Panc1 (cell line): ENCODE results near the gene TLDC2. TPM values are rescaled to one million over a fixed set of nuclear protein-coding genes. Genes with fewer than 3 reads are reported as not detected.
A peak's percentile ranks its signal among the peaks of the same experiment; 100 is the strongest.

ENCODE experiments used
- ATAC-seq: fragments of 200-7000 bp; cut with Tn5 transposase; 2 replicates; pipeline ENCODE4 v1.9.1; 2020; ENCODE audit warnings: mild to moderate bottlenecking, moderate library complexity
- BruUV-seq: library from RNA; stranded (reverse); fragments of 400-500 nt; replicated peaks from 2 replicates; lab custom pipeline; 2021; lab: Mats Ljungman, UMichigan
- CTCF ChIA-PET: fragments of 300-600 bp; sonication (Branson Sonifier 250); formaldehyde crosslinking; loops from one replicate; lab custom pipeline; 2022; ENCODE audit warnings: antibody characterized with exemption; lab: Charles Lee
- POLR2A ChIA-PET: fragments of 300-600 bp; sonication (Branson Sonifier 250); formaldehyde crosslinking; loops from one replicate; lab custom pipeline; 2022; ENCODE audit warnings: antibody characterized with exemption; lab: Charles Lee
- DNase-seq: peaks from one replicate; pipeline ENCODE4 v3.0.0-alpha.2; 2010; ENCODE audit warnings: low read depth, low spot score
- H3K27ac ChIP-seq: 2 replicates; pipeline ENCODE4 v1.5.1; 2011; ENCODE audit warnings: mild to moderate bottlenecking, low read length, inconsistent platforms
- H3K27me3 ChIP-seq: fragments of 200-500 bp; sonication (Bioruptor generic); 2 replicates; pipeline ENCODE4 v1.6.0; 2014; ENCODE audit warnings: low read length, inconsistent platforms; ENCODE audit not compliant: control insufficient read depth, insufficient read depth
- H3K36me3 ChIP-seq: fragments of 200-500 bp; sonication (Bioruptor generic); 2 replicates; pipeline ENCODE4 v1.5.1; 2014; ENCODE audit warnings: inconsistent platforms, mild to moderate bottlenecking, low read length, moderate library complexity; ENCODE audit not compliant: control insufficient read depth, insufficient read depth
- H3K4me1 ChIP-seq: 2 replicates; pipeline ENCODE4 v1.5.1; 2011; ENCODE audit warnings: inconsistent platforms, mild to moderate bottlenecking, low read length, moderate library complexity; ENCODE audit not compliant: control insufficient read depth, insufficient read depth
- H3K4me3 ChIP-seq, 2 experiments: 2 replicates each; pipeline ENCODE4 v1.5.1; 2011 to 2012; ENCODE audit warnings: low read depth in 2 of 2, low read length in 2 of 2, mild to moderate bottlenecking in 2 of 2, inconsistent platforms in 1 of 2, moderate library complexity in 1 of 2
- H3K9me3 ChIP-seq: fragments of 200-500 bp; sonication (Bioruptor generic); 2 replicates; pipeline ENCODE4 v1.5.1; 2014; ENCODE audit warnings: low read depth, mild to moderate bottlenecking, inconsistent platforms, low read length, moderate library complexity; ENCODE audit not compliant: control insufficient read depth, insufficient read depth
- POLR2AphosphoS5 ChIP-seq: IDR thresholded peaks from 2 replicates; pipeline ENCODE4 v1.6.1; 2012; ENCODE audit warnings: mild to moderate bottlenecking, low read depth, low read length, moderate library complexity
- SIN3A ChIP-seq: IDR thresholded peaks from 2 replicates; pipeline ENCODE4 v1.6.1; 2012; ENCODE audit warnings: low read depth, mild to moderate bottlenecking, low read length, moderate library complexity, borderline replicate concordance; ENCODE audit not compliant: insufficient read depth
- TCF7L2 ChIP-seq: IDR thresholded peaks from 2 replicates; pipeline ENCODE4 v1.6.1; 2011; ENCODE audit warnings: mild to moderate bottlenecking, low read depth, low read length, inconsistent platforms
- in situ Hi-C: cut with HindIII; loops from 2 replicates; pipeline ENCODE4 v1.10.0; 2016; ENCODE audit warnings: low sequenced_read_pairs, low pct_unique_long_range_greater_than_20kb
- intact Hi-C: fragments of 100-400 bp; cut with micrococcal nuclease; formaldehyde crosslinking; loops from one replicate; pipeline ENCODE4 v1.10.0; 2022; ENCODE audit not compliant: unreplicated experiment
- total RNA-seq: library from RNA; stranded (reverse); gene quantifications from one replicate; pipeline ENCODE4 v1.2.1, GENCODE V29; 2021; ENCODE audit not compliant: unreplicated experiment
- TF ChIP-seq, protein P1 (sequence below): fragments of 450-650 bp; IDR thresholded peaks from 2 replicates; pipeline ENCODE4 v1.5.1; 2017; ENCODE audit warnings: mild to moderate bottlenecking
- TF ChIP-seq, protein P2 (sequence below), 2 experiments: IDR thresholded peaks; 2 replicates each; pipeline ENCODE4 v1.6.1; 2011 to 2012; ENCODE audit warnings: low read depth in 2 of 2, control low read depth in 1 of 2, low read length in 1 of 2, mild to moderate bottlenecking in 1 of 2, moderate library complexity in 1 of 2; ENCODE audit not compliant: insufficient read depth in 1 of 2

TLDC2 gene
- total RNA-seq, 1 experiment from 2014 or later: not detected

DNA sequence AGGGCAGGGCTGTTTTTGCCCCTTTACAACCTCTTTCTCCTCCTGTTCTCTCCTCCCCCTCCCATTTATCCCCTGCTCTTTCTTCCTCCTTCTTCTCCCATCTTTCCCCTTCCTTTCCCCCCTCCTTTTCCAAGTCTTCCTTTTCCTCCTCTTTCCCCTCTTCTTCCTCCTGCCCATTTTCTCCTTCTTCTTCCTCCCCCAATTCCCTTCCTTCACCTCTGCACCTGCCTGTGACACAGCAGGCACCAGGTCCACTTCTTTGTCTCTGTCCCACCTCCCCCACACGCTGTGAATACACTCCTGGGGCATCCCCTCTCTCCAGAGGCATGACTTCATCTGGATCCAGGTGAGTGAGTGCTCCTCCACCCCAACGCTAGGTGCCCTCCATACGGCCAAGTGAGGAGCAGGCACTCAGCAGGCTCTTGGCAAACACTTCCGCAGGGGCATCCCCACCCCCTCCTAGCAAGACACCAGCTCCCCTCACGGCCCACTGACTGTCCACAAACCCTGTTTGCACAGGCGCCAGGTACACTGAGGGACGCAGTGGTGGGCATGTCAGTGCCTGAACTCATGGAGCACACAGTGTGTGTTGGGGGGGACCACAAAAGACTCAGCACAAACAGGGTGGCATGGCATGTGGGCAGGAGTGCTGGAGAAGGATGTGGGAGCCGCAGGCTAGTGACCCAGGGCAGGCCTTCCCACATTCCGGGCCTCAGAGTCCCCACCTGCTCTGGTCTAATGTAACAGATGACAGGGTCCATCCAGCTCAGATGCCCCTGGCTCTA, 10.7 kb upstream of the TLDC2 start:
- ATAC-seq (no peak), DNase-seq (no peak)
- H3K4me1 ChIP-seq: peaks cover 16% of the 10 kb centered on the region
- H3K36me3 ChIP-seq: no peaks in the 10 kb centered on the region
- in situ Hi-C loops (no loop called here), intact Hi-C loops (no loop called here)
- no TSS peak for BruUV-seq
- no peaks in the 10 kb centered on the region for H3K9me3 ChIP-seq
- ChIA-PET CTCF (interaction anchor here (0.7 kb wide), 1 partner anchor 29 kb away, joined by 7 read pairs; no protein-coding TSS in a partner anchor), POLR2A (interaction anchor here (0.6 kb wide), 1 partner anchor 72 kb away, joined by 7 read pairs; no protein-coding TSS in a partner anchor)
- no peak overlapping the region for H3K27ac ChIP-seq
- no peak for TF ChIP-seq SIN3A
- TF ChIP-seq, protein P1, sequence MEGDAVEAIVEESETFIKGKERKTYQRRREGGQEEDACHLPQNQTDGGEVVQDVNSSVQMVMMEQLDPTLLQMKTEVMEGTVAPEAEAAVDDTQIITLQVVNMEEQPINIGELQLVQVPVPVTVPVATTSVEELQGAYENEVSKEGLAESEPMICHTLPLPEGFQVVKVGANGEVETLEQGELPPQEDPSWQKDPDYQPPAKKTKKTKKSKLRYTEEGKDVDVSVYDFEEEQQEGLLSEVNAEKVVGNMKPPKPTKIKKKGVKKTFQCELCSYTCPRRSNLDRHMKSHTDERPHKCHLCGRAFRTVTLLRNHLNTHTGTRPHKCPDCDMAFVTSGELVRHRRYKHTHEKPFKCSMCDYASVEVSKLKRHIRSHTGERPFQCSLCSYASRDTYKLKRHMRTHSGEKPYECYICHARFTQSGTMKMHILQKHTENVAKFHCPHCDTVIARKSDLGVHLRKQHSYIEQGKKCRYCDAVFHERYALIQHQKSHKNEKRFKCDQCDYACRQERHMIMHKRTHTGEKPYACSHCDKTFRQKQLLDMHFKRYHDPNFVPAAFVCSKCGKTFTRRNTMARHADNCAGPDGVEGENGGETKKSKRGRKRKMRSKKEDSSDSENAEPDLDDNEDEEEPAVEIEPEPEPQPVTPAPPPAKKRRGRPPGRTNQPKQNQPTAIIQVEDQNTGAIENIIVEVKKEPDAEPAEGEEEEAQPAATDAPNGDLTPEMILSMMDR: no peak
- TF ChIP-seq, protein P2, sequence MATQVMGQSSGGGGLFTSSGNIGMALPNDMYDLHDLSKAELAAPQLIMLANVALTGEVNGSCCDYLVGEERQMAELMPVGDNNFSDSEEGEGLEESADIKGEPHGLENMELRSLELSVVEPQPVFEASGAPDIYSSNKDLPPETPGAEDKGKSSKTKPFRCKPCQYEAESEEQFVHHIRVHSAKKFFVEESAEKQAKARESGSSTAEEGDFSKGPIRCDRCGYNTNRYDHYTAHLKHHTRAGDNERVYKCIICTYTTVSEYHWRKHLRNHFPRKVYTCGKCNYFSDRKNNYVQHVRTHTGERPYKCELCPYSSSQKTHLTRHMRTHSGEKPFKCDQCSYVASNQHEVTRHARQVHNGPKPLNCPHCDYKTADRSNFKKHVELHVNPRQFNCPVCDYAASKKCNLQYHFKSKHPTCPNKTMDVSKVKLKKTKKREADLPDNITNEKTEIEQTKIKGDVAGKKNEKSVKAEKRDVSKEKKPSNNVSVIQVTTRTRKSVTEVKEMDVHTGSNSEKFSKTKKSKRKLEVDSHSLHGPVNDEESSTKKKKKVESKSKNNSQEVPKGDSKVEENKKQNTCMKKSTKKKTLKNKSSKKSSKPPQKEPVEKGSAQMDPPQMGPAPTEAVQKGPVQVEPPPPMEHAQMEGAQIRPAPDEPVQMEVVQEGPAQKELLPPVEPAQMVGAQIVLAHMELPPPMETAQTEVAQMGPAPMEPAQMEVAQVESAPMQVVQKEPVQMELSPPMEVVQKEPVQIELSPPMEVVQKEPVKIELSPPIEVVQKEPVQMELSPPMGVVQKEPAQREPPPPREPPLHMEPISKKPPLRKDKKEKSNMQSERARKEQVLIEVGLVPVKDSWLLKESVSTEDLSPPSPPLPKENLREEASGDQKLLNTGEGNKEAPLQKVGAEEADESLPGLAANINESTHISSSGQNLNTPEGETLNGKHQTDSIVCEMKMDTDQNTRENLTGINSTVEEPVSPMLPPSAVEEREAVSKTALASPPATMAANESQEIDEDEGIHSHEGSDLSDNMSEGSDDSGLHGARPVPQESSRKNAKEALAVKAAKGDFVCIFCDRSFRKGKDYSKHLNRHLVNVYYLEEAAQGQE (IDR thresholded peaks at IDR 0.05; ENCODE audit: insufficient read depth in 1 of 2, low read depth in 2 of 2, low read length in 1 of 2): no peak
- no peak for TF ChIP-seq POLR2AphosphoS5
- TF ChIP-seq TCF7L2: no peak
- peak overlapping the region in 1 of 2 experiments; percentile 64; a peak in 2 of 4 replicates for H3K4me3 ChIP-seq
- no peaks in the 10 kb centered on the region for H3K27me3 ChIP-seq

DNA sequence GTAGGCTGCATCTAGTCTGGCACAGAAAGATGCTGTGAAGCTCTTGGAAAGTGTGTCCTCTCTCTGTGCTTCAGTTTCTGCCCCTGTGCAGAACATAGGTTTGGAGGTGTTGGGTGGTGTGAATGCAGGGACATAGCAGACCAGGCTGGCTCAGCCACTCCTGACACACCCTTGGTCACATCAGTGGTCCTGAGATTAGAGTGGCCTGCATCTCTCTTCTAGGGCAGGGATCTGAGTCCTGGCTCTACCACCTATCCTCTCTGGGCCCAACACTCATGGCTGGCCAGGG, 10.1 kb upstream of the TLDC2 start:
- BruUV-seq: no TSS peak
- H3K4me1 ChIP-seq: peaks cover 10% of the 10 kb centered on the region
- H3K9me3 ChIP-seq: no peaks in the 10 kb centered on the region
- no peak overlapping the region for H3K4me3 ChIP-seq
- in situ Hi-C loops: no loop called here
- H3K27ac ChIP-seq: no peak overlapping the region
- H3K27me3 ChIP-seq: no peaks in the 10 kb centered on the region
- ATAC-seq (no peak), DNase-seq (no peak)
- intact Hi-C loops: no loop called here
- POLR2A ChIA-PET: no interaction called here
- TF ChIP-seq, protein P1: no peak
- no peak for TF ChIP-seq SIN3A
- CTCF ChIA-PET: interaction anchor here (0.7 kb wide), 1 partner anchor 30 kb away, joined by 7 read pairs; no protein-coding TSS in a partner anchor
- no peaks in the 10 kb centered on the region for H3K36me3 ChIP-seq
